WI38 (cell line): ENCODE measurements around the gene PRPF40B.
"Not testable (repeated sequence)": the region's sequence is repeated elsewhere in the genome, so short reads cannot be mapped to it uniquely, and the experiment has no call there.

Experiments used
- H3K4me3 ChIP-seq: 2 replicates; pipeline ENCODE4 v1.5.1; 2011; ENCODE audit warnings: low read depth, mild to moderate bottlenecking, control low read depth, low read length
- TF ChIP-seq, protein P1 (sequence below): IDR thresholded peaks from 2 replicates; pipeline ENCODE4 v1.5.1; 2012; ENCODE audit warnings: low read depth, mild to moderate bottlenecking, control low read depth, low read length

Gene PRPF40B

DNA sequence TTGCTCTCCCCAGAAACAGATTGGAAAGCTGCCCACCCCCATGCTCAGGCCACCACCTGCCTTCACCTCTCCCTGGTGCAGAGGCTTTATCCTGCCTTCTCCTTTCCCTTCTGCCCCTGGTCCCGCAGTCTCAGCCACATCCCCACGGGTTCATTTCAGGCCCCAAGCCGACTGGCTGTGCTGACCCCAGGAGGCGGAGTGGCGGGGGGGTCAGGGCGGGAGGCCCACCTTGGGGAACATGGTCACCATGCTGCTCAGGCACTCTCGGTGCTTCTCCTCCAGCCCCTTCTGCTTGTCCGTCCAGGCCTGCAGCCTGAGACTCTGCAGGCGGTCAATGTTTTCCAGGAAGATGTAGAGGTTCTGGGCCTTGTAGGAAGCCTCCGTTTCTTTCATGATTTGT, 24.8 kb upstream of the PRPF40B start:
- TF ChIP-seq, protein P1, sequence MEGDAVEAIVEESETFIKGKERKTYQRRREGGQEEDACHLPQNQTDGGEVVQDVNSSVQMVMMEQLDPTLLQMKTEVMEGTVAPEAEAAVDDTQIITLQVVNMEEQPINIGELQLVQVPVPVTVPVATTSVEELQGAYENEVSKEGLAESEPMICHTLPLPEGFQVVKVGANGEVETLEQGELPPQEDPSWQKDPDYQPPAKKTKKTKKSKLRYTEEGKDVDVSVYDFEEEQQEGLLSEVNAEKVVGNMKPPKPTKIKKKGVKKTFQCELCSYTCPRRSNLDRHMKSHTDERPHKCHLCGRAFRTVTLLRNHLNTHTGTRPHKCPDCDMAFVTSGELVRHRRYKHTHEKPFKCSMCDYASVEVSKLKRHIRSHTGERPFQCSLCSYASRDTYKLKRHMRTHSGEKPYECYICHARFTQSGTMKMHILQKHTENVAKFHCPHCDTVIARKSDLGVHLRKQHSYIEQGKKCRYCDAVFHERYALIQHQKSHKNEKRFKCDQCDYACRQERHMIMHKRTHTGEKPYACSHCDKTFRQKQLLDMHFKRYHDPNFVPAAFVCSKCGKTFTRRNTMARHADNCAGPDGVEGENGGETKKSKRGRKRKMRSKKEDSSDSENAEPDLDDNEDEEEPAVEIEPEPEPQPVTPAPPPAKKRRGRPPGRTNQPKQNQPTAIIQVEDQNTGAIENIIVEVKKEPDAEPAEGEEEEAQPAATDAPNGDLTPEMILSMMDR: no peak

DNA sequence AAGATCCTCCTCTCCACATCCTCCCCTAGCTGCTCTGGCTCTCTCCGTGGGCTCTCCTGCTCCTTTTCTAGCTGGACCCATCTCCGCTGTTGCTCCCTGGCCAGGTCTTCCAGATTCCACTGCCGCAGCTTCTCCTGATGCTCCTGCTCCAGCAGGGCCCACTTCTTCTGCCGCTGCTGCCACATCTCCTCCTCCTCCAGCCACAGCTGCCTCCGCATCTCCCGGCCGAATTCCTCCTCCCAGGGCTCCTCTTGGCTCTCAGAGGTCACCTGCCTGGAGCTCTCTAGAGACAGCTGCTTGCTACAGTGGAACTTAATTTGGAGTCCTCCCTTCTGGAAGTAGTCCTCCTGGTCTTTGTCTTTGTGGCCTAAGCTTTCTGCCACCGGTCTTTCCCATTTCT, 23.4 kb upstream of the PRPF40B start:
- H3K4me3 ChIP-seq: no peak overlapping the region
- TF ChIP-seq, protein P1: no peak

More for the DNA sequence above, 24.8 kb upstream of the PRPF40B start:
- no peak overlapping the region for H3K4me3 ChIP-seq

DNA sequence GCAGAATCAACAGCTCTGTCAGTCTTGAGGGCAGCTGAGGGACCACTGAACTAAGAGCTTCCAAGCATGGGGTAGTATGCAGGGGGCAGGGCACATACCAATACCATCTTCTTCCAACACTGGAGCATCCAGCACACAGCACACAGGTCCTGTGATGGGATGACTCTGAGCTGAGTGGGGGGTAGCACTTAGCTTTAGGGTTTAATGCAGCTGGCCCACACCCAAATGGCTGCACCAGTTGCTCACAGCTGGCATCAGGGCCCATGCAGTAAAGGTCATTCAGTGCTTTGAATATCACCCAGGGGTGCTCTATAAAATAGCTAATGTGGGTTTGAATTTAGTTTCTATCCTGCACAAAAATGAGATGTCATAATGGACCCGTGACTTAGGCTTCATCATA, 19.6 kb upstream of the PRPF40B start:
- TF ChIP-seq, protein P1: no peak

DNA sequence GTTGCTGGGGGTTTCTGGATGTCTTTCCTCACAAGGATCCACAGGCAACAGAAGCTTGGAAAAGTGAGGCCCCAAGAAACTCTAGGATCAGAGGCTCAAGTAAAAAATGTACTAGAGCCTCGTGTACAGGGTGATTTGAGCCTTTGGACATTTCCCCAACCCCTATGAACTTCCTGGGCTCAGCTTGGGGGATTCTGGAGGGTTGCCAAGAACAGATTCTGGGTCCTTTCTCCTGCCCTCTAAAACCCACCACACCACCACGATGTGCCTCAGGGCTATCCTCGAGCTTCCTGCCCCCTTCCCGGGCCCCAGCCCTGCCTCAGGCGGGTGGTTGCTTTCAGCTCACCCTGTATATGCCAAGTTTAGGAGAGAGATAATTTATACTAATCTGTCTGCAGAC, 18.5 kb upstream of the PRPF40B start:
- TF ChIP-seq, protein P1: no peak

More for the DNA sequence above, 19.6 kb upstream of the PRPF40B start:
- no peak overlapping the region for H3K4me3 ChIP-seq

DNA sequence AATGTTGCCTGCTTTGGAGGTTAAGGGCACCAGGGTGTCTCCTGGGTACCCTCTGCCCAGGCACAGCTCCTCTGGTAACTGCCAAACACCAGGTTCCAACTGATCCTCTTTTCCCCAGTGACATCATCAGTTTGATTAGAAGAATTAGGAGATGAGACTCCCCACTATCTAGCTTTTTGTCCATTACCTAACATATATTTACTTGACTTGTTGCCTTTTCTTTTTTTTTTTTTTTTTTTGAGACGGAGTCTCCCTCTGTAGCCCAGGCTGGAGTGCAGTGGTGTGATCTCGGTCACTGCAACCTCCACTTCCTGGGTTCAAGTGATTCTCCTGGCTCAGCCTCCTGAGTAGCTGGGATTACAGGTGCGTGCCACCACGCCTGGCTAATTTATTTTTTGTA, 17.8 kb upstream of the PRPF40B start, which contains the start of gene FAM186B:
Gene FAM186B (minus strand): TSS at position 101 of the 400 bp plus-strand sequence. CDS start 162 bp downstream, outside the sequence.
- H3K4me3 ChIP-seq: not testable (repeated sequence)

More for the DNA sequence above, 18.5 kb upstream of the PRPF40B start:
- no peak overlapping the region for H3K4me3 ChIP-seq

DNA sequence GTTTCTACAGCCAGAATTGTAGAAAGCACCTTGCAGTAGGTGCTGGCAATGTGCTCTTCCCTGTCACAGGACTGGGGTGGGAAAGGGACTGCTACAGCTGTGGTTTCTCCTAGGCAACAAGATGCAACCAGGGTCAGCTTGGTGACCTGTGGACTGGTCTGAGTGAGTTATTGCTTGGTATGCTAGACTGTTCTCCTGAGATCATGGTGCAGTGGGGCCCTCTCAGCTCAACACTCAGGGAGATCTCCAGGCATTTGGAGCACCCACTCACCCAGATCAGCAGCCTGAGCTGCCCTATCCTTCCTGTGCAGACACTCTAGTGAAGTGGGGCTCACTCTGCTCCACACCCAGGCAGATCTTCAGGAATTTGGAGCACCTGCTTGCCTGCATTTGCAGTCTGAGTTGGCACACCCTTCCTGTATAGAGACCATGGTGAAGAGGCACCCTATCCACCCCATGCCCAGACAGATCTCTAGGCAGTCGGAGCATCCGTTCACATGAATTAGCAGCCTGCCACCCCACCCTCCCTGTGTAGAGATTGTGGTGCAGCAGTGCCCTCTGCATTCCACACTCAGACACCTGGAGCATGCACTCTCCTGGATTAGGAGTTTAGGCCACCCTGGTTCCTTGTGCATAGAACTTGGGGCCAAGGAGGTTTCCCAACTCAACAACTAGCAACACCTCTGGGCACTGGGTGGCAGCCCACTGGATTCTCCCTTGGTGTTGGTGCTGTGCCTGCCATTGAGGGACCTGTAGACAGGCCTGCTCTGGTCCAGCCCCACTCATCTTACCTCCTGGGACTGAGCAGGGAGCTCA, 14.1 kb upstream of the PRPF40B start:
- TF ChIP-seq, protein P1: no peak

DNA sequence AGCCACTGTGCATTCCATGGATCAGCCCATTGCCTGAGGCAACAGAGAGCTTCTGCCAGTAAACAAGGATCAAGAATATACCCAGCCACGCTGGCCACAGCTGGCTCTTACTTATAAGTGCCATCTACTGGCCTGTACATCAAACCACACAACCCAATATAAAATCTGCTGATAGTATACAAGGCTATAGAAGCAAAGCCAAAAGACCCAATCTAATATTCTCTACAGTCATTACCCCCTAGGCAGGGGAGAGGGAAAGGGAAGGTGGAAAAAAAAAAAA, 13.5 kb upstream of the PRPF40B start:
- H3K4me3 ChIP-seq: no peak overlapping the region
- TF ChIP-seq, protein P1: no peak

More for the DNA sequence above, 14.1 kb upstream of the PRPF40B start:
- no peak overlapping the region for H3K4me3 ChIP-seq

DNA sequence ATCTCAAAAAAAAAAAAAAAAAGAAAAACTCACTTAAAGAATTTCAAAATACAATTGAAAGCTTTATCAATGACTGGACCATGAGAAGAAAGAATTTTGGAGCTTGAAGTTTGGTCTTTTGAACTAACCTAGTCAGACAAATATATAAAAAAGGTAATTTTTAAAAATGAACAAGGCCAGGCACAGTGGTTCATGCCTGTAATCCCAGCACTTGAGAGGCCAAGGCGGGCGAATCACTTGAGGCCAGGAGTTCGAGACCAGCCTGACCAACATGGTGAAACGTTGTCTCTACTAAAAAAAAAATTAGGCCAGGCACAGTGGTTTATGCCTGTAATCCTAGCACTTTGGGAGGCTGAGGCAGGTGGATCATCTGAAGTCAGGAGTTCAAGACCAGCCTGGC, 12.6 kb upstream of the PRPF40B start:
- H3K4me3 ChIP-seq: not testable (repeated sequence)
